ENCODE data around the gene OR2V2. TPM values are rescaled to one million over a fixed set of nuclear protein-coding genes. Genes with fewer than 3 reads are reported as not detected.
"Not testable (repeated sequence)": the region's sequence is repeated elsewhere in the genome, so short reads cannot be mapped to it uniquely, and the experiment has no call there.

Gene OR2V2
- total and polyA plus RNA-seq, 2 experiments from 2014 or later: not detected

GRCh38 chr5:181158869-181159268, 11.5 kb downstream of the OR2V2 start:
- Histone ChIP-seq H3K27me3 (no peaks in the 10 kb centered on the region), H3K9me3 (ENCODE audit: low read depth) (no peaks in the 10 kb centered on the region), H3K36me3 (no peaks in the 10 kb centered on the region), H3K27ac (no peak overlapping the region), H3K4me1 (ENCODE audit: low read depth) (no peaks in the 10 kb centered on the region), H3K4me3 (no peak overlapping the region)
- TF ChIP-seq CTCF (IDR thresholded peaks at IDR 0.05; ENCODE audit: low read depth, low read length): no peak
- DNase-seq (ENCODE audit: low read depth in 1 of 2, low spot score in 1 of 2): no peak

- no peak overlapping the region for H3K27ac ChIP-seq
- no peak overlapping the region for H3K4me3 ChIP-seq
- H3K4me1 ChIP-seq (ENCODE audit: low read depth): no peaks in the 10 kb centered on the region
- H3K36me3 ChIP-seq: no peaks in the 10 kb centered on the region
- DNase-seq (ENCODE audit: low read depth in 1 of 2, low spot score in 1 of 2): peak; percentile 78 to 83
- no peaks in the 10 kb centered on the region for H3K27me3 ChIP-seq
- H3K9me3 ChIP-seq (ENCODE audit: low read depth): no peaks in the 10 kb centered on the region
- TF ChIP-seq CTCF (IDR thresholded peaks at IDR 0.05; ENCODE audit: low read depth, low read length): peak; percentile 96
Observed at GRCh38 chr5:181159286-181160151, 12.1 kb downstream of the OR2V2 start.

DNA sequence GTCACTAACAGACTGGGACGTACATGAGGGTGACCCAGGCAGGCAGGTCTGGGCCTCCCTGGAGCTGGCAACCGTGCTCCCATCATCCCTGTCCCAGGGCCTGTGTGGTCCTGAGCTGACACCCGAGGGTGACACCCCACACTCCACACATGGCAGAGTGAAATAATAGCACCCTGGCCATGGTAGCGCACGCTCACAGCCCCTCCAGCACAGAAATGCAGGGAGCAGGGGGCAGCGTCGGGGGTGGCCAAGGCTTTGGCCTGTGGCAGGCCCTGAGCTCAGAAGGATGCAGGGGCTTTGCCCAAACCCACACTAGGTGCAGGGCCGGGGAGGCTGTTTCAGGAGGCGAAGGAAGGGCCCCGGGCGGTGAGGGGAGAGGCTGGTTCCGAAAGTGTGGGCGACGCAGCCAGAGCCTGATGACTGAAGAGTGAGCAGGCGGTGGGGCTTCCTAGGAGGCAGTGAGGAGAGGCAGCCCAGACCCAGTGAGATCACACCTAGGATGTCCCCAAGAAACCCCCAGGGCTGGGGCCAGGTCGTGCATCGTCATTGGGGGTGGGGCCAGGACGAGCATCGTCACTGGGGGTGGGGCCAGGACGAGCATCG, 12.9 kb downstream of the OR2V2 start:
- Histone ChIP-seq H3K9me3 (ENCODE audit: low read depth) (no peaks in the 10 kb centered on the region), H3K4me1 (ENCODE audit: low read depth) (no peaks in the 10 kb centered on the region), H3K27me3 (no peaks in the 10 kb centered on the region), H3K36me3 (no peaks in the 10 kb centered on the region), H3K27ac (no peak overlapping the region), H3K4me3 (no peak overlapping the region)
- no peak for TF ChIP-seq CTCF (IDR thresholded peaks at IDR 0.05; ENCODE audit: low read depth, low read length)
- DNase-seq (ENCODE audit: low read depth in 1 of 2, low spot score in 1 of 2): peak; percentile 12 to 54

DNA sequence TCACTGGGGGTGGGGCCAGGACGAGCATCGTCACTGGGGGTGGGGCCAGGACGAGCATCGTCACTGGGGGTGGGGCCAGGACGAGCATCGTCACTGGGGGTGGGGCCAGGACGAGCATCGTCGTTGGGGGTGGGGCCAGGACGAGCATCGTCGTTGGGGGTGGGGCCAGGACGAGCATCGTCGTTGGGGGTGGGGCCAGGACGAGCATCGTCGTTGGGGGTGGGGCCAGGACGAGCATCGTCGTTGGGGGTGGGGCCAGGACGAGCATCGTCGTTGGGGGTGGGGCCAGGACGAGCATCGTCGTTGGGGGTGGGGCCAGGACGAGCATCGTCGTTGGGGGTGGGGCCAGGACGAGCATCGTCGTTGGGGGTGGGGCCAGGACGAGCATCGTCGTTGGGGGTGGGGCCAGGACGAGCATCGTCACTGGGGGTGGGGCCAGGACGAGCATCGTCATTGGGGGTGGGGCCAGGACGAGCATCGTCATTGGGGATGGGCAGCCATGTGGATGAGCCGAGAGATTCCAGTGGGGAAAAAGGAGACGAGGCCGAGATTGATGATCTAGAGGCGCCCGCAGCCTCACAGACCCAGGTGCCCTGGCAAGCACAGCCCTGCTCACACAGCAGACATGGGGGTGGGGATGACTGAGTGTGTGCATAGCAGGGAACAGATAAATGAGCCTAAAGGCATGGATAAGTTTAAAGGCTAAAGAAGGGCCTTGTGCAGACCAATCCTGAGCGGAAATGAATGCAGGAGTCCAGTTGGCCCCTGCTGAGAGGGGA, 13.6 kb downstream of the OR2V2 start:
- H3K27ac ChIP-seq; H3K4me1 ChIP-seq (ENCODE audit: low read depth); H3K27me3 ChIP-seq; H3K4me3 ChIP-seq; H3K9me3 ChIP-seq (ENCODE audit: low read depth); H3K36me3 ChIP-seq: not testable (repeated sequence)
- DNase-seq (ENCODE audit: low read depth in 1 of 2, low spot score in 1 of 2): peak in 1 of 2 donors; percentile 79

DNA sequence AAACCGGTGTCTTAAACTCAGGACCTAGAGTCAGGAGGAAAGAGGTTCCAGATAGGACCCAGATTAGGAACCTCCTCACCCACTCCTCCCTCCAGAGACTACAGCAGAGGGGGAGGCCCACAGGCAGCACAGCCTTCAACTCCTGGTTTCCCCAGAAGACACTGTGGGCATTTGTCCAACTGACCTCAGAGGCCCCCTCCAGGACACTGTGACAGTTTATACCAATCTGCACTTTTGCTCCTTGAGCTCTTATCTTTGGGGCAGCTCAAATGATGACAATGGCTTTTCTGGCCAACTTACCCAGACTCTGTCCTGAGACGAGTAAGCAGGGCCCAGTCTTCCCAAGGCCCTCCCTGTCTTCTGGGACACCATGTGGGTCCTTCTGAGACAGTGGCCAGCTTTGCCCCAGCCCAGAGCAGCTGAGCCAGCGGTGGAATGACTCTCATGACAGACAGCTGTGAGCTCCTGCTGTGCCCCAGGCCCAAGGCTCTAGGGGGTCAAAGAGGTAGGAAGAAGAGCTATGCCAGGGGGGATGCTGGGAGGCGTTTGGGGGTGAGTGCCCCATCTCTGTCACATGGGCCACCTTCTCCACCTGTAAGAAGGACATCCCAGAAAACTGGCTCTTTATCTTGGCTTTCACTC, 14.3 kb downstream of the OR2V2 start:
- H3K9me3 ChIP-seq (ENCODE audit: low read depth): no peaks in the 10 kb centered on the region
- no peaks in the 10 kb centered on the region for H3K36me3 ChIP-seq
- H3K4me3 ChIP-seq: no peak overlapping the region
- H3K27me3 ChIP-seq: no peaks in the 10 kb centered on the region
- no peak for DNase-seq (ENCODE audit: low read depth in 1 of 2, low spot score in 1 of 2)
- TF ChIP-seq CTCF (IDR thresholded peaks at IDR 0.05; ENCODE audit: low read depth, low read length): no peak
- no peaks in the 10 kb centered on the region for H3K4me1 ChIP-seq (ENCODE audit: low read depth)
- no peak overlapping the region for H3K27ac ChIP-seq
